D721Med (cell line): Measurements from ENCODE around the gene MED8.

ENCODE experiments used
- DNase-seq: peaks from one replicate; pipeline ENCODE4 v3.0.0; 2011; ENCODE audit warnings: low spot score; ENCODE audit not compliant: insufficient read length
- FAIRE-seq: peaks from 2 replicates; lab custom pipeline; 2011; peaks lifted over from hg19 to GRCh38; lab: Jason Lieb, UNC
- TF ChIP-seq, protein P1 (sequence below): IDR thresholded peaks from 2 replicates; pipeline ENCODE4 v1.5.1; 2012; ENCODE audit warnings: mild to moderate bottlenecking, control low read depth; ENCODE audit not compliant: insufficient read depth; ENCODE audit errors: missing control alignments

MED8 gene

DNA sequence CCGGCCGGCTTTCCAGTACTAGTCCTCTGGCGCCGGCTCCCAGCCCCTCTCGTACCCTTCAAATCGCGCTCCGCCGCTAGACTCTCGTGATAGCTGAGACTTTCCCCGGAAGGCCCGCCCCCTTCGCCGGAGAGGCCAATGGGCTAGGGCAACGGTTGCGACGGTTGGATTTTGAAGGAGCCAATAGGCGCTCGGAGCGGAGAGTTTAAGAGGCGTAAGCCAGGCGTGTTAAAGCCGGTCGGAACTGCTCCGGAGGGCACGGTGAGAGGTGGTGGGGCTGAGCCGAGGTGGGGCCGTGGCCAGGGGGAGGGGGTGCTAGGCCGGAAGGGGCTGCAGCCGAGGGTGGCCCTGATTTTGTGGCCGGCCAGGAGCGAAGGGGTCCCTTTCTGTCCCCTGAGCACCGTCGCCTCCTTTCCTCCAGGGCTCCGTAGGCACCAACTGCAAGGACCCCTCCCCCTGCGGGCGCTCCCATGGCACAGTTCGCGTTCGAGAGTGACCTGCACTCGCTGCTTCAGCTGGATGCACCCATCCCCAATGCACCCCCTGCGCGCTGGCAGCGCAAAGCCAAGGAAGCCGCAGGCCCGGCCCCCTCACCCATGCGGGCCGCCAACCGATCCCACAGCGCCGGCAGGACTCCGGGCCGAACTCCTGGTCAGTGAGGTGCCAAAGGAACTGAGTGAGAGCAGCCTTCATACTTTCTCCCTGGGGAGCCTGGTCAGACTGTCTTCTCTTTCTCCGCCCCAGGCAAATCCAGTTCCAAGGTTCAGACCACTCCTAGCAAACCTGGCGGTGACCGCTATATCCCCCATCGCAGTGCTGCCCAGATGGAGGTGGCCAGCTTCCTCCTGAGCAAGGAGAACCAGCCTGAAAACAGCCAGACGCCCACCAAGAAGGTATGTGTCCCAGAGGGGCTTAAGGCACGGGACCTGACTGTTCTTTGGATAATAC, 30.6 kb downstream of the MED8 start, which contains the start of gene CDC20:
Gene CDC20 (plus strand): TSS at position 236 of the 948 bp plus-strand sequence. CDS start 235 bp downstream, at position 471.
- TF ChIP-seq, protein P1, sequence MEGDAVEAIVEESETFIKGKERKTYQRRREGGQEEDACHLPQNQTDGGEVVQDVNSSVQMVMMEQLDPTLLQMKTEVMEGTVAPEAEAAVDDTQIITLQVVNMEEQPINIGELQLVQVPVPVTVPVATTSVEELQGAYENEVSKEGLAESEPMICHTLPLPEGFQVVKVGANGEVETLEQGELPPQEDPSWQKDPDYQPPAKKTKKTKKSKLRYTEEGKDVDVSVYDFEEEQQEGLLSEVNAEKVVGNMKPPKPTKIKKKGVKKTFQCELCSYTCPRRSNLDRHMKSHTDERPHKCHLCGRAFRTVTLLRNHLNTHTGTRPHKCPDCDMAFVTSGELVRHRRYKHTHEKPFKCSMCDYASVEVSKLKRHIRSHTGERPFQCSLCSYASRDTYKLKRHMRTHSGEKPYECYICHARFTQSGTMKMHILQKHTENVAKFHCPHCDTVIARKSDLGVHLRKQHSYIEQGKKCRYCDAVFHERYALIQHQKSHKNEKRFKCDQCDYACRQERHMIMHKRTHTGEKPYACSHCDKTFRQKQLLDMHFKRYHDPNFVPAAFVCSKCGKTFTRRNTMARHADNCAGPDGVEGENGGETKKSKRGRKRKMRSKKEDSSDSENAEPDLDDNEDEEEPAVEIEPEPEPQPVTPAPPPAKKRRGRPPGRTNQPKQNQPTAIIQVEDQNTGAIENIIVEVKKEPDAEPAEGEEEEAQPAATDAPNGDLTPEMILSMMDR, result no peak
- FAIRE-seq, result no peak
- DNase-seq, result peak; percentile 91

DNA sequence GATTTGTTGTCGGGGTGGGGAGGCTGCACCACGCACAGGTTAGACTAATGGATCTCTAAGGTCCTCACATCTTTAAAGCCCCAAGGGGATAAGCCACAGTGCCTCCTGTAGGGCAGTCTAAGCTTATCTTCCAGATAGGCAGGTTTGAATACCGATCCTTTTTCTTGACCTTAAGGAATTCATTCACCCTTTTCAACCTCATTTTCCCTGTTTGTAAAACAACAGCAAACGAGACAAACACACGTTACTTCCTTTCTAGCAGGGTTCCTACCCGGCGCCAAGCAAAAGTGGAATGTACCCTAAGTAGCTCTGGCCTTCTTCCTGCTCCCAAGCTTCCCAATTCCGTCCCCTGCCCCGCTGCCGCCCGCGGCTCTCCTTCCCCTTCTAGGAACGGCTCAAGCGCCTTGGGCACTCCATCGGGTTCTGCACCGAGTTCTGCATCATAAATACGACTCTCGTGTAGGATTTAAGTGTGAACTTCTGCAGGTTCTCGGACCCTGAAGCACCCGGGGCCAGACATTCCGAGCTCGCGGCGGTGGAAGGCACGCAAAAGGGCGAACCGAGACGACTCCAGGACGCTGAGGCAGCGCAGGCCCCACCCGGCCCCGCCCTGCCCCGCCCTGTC, 31.4 kb downstream of the MED8 start:
- DNase-seq (peak; percentile 57), FAIRE-seq (no peak)
- TF ChIP-seq, protein P1, result peak; percentile 49

DNA sequence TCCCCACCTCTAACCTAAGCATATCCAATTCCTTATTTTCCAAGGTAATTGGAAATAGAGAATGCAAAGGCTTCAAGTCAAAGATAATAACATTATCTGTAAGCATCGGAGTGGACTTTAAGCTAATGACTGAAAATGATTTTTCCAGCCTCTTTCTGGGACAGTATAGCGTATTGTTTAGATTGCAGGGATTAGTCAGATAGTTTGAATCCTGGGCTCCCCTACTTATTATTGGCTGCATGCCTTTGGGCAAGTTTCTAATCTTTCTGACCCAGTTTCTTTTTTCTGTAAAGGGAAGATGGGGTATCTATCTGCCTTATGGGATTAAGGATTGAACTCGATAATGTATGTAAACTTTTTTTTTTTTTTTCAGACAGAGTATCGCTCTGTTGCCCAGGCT, 32.3 kb downstream of the MED8 start:
- FAIRE-seq (no peak), DNase-seq (no peak)
- TF ChIP-seq, protein P1, result no peak

DNA sequence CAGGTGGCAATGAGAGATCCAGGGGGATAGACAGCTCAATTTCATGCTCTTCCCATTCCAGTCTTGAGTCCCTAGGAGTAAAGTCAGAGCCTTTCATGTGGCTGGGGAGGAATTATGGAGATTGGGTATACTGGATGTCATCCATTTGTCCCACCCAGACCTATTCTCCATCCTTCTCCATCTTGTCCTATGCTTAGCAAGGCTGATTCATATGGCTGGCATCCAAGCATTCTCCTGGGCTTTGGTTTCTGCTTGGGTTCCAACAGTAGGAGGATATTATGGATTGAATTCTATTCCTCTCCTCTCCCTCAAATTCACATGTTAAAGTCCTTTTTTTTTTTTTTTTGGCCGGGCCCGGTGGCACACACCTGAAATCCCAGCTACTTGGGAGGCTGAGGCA, 34.7 kb downstream of the MED8 start:
- no peak for FAIRE-seq
- TF ChIP-seq, protein P1, result no peak
- no peak for DNase-seq

DNA sequence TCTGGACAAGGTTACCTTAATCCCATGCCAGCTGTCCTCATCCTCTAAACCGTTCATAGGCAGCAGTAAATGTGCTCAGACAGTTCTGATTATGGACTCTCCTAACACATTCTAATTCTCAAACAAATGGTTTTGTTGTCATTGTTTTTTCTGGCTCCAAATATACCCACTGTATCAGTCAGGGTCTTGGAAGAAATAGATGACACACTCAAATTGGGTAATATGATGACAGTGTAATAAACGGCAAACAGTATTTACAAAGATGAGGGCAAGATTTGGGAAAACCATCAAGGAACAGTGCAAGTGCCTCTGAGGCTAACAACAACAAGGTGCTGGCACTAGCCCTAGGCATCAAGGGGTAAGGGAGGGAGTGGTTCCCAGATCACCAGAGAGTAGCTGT, 35.1 kb downstream of the MED8 start:
- DNase-seq, result no peak
- TF ChIP-seq, protein P1, result no peak
- no peak for FAIRE-seq

DNA sequence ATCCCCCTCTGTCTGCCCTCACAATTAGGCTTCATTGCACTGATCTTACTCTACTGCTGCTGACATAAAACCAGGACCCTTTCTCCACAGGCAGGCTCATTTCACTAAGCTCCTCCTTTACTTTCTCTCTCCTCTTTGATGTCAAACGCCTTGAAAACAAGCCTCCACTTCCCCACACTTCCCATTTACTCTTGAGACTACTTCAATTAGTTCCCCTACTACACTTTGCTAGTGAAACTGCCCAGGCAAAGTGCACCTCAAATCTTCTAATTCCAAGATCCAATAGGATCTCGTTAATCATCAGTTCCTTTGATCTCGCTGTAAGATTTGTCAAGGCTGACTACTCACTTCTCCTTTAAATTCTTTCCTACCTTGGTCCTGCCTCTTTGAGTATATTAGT, 36.7 kb downstream of the MED8 start:
- TF ChIP-seq, protein P1, result no peak
- FAIRE-seq (no peak), DNase-seq (no peak)
